GM12865 (cell line): Measurements from ENCODE around the gene PSMD9.

Experiments used
- DNase-seq: peaks from one replicate; pipeline ENCODE4 v3.0.0; 2010; ENCODE audit warnings: low read depth
- H3K4me3 ChIP-seq: 2 replicates; pipeline ENCODE4 v1.5.1; 2011; ENCODE audit warnings: mild to moderate bottlenecking, low read depth, low read length, control low read depth
- CTCF ChIP-seq: IDR thresholded peaks from 2 replicates; pipeline ENCODE4 v1.5.1; 2011; ENCODE audit warnings: low read length, control low read depth, low read depth, inconsistent platforms; ENCODE audit not compliant: insufficient read depth; ENCODE audit errors: missing control alignments

PSMD9 gene

GRCh38 chr12:121955258-121956237 lies 67.0 kb downstream of the PSMD9 start:
- H3K4me3 ChIP-seq = no peak overlapping the region
- peak; percentile 18 for DNase-seq
- TF ChIP-seq CTCF = peak; percentile 30

GRCh38 chr12:121957861-121958515 lies 69.4 kb downstream of the PSMD9 start:
- DNase-seq = no peak
- H3K4me3 ChIP-seq = no peak overlapping the region
- no peak for TF ChIP-seq CTCF

- DNase-seq = no peak
- no peak overlapping the region for H3K4me3 ChIP-seq
- TF ChIP-seq CTCF = no peak
Measured at GRCh38 chr12:121958541-121959240, 70.1 kb downstream of the PSMD9 start.

- no peak overlapping the region for H3K4me3 ChIP-seq
- no peak for TF ChIP-seq CTCF
- DNase-seq = no peak
Measured at GRCh38 chr12:121960541-121960940, 72.0 kb downstream of the PSMD9 start.

- no peak for TF ChIP-seq CTCF
- H3K4me3 ChIP-seq = no peak overlapping the region
- DNase-seq = no peak
Measured at GRCh38 chr12:121961195-121961879, 72.7 kb downstream of the PSMD9 start.

- H3K4me3 ChIP-seq = no peak overlapping the region
- no peak for TF ChIP-seq CTCF
- DNase-seq = no peak
Measured at GRCh38 chr12:121963341-121964018, 74.9 kb downstream of the PSMD9 start.
